Fibroblast of lung (primary cell): ENCODE data around the gene ADIRF.
"Not testable (repeated sequence)": the region's sequence is repeated elsewhere in the genome, so short reads cannot be mapped to it uniquely, and the experiment has no call there.

Source experiments
- CTCF ChIP-seq, 2 donors: IDR thresholded peaks in 1 of 2; conservative IDR thresholded peaks in 1 of 2; 1 replicate in 1 of 2; 2 replicates in 1 of 2; pipeline ENCODE4 v1.5.1; 2011 to 2012; ENCODE audit warnings: low read length in 2 of 2, control low read depth in 1 of 2, inconsistent platforms in 1 of 2, low read depth in 1 of 2, mild to moderate bottlenecking in 1 of 2
- EZH2 ChIP-seq: IDR thresholded peaks from 2 replicates; pipeline ENCODE4 v1.5.1; 2012; ENCODE audit warnings: low read length, control low read depth, mild to moderate bottlenecking; ENCODE audit errors: missing control alignments

GRCh38 chr10:87014986-87015716, 46.9 kb downstream of the ADIRF start:
- TF ChIP-seq CTCF (conservative IDR thresholded peaks at IDR 0.05 in 1 of 2, IDR thresholded peaks at IDR 0.05 in 1 of 2; ENCODE audit: low read depth in 1 of 2, low read length in 2 of 2); EZH2: not testable (repeated sequence)
